GM23338 (cell line): ENCODE measurements around the gene CRX.

Experiments
- CREB1 ChIP-seq: fragments of 250-450 bp; sonication (Bioruptor Pico); IDR thresholded peaks from 2 replicates; pipeline ENCODE4 v1.5.0; 2020; ENCODE audit warnings: low read depth, mild to moderate bottlenecking, moderate library complexity
- CTCF ChIP-seq, 2 experiments: fragments of 200-600 bp in 1 of 2; sonication (generic) in 1 of 2; conservative IDR thresholded peaks; 2 replicates each; pipeline versions ENCODE4 v1.5.1 to v1.6.1; 2016 to 2017; ENCODE audit warnings: antibody characterized with exemption in 2 of 2, low read depth in 2 of 2, mild to moderate bottlenecking in 2 of 2, moderate library complexity in 1 of 2
- EZH2 ChIP-seq: fragments of 200-600 bp; sonication (generic); IDR thresholded peaks from one replicate; pipeline ENCODE4 v1.8.0; 2017; ENCODE audit warnings: antibody characterized with exemption, mild to moderate bottlenecking, low read depth; ENCODE audit not compliant: unreplicated experiment
- EZH2phosphoT487 ChIP-seq: fragments of 200-600 bp; sonication (generic); IDR thresholded peaks from one replicate; pipeline ENCODE4 v1.8.1; 2018; ENCODE audit warnings: antibody characterized with exemption; ENCODE audit not compliant: unreplicated experiment
- JUNB ChIP-seq: IDR thresholded peaks from one replicate; pipeline ENCODE4 v1.6.1; 2016; ENCODE audit warnings: antibody characterized with exemption; ENCODE audit not compliant: unreplicated experiment
- POLR2AphosphoS5 ChIP-seq: IDR thresholded peaks from 2 replicates; pipeline ENCODE4 v1.6.1; 2016; ENCODE audit warnings: antibody characterized with exemption, low read depth
- ZNF114 ChIP-seq: fragments of 250-450 bp; sonication (Bioruptor Pico); IDR thresholded peaks from 2 replicates; pipeline ENCODE4 v1.5.0; 2020; ENCODE audit warnings: mild to moderate bottlenecking, moderate library complexity
- ZNF331 ChIP-seq: fragments of 250-450 bp; sonication (Bioruptor Pico); IDR thresholded peaks from 2 replicates; pipeline ENCODE4 v1.5.0; 2020; ENCODE audit warnings: low read depth, mild to moderate bottlenecking, moderate library complexity
- TF ChIP-seq, protein P1 (sequence below): IDR thresholded peaks from one replicate; pipeline ENCODE4 v1.6.1; 2018; ENCODE audit warnings: antibody characterized with exemption; ENCODE audit not compliant: unreplicated experiment

DNA sequence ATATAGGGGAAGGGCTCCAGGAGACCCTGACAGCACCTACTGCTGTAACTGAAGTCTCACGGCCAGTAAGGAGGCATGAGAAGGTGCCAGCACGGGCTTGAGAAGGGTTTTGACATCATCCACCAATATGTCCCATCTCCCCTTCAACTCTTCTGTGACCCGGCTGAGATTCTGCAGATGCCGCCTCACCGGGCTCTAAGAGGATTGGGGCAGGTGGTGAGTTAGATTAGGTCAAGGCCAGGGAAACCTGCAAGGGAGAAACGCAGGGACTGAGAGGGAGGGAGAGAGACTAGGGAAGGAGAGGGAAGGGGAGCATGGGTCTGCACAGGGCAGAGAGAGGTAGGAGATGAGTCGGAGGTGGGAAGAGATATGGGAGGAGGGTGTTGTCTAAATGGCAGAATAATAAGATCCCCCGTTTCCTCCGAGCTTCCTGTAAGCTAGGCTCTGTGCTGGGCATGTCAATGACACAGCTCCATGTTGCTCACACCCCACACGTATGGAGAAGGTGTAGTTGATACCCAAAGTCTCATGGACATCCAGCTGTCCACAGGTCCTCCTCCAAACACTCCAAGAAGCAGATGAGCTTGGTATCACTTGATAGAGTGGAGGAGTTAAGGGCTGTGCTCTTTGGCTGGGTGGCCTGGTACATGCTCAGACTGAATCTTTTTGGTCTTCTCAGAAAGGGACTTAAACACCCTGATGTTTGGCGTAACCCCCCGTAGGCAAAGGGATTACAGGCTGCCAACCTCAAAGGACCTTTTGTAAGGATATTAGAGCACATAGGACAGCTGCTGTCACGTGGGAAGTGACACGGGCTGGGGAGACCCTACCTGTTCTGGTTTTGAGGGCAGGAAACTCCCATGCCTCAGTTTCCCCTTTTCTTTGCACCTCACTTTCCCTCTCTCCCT lies 23.5 kb upstream of the CRX start:
- no peak for TF ChIP-seq CTCF (conservative IDR thresholded peaks at IDR 0.05; ENCODE audit: low read depth in 2 of 2)
- TF ChIP-seq EZH2phosphoT487 = no peak
- no peak for TF ChIP-seq POLR2AphosphoS5
- TF ChIP-seq, protein P1, sequence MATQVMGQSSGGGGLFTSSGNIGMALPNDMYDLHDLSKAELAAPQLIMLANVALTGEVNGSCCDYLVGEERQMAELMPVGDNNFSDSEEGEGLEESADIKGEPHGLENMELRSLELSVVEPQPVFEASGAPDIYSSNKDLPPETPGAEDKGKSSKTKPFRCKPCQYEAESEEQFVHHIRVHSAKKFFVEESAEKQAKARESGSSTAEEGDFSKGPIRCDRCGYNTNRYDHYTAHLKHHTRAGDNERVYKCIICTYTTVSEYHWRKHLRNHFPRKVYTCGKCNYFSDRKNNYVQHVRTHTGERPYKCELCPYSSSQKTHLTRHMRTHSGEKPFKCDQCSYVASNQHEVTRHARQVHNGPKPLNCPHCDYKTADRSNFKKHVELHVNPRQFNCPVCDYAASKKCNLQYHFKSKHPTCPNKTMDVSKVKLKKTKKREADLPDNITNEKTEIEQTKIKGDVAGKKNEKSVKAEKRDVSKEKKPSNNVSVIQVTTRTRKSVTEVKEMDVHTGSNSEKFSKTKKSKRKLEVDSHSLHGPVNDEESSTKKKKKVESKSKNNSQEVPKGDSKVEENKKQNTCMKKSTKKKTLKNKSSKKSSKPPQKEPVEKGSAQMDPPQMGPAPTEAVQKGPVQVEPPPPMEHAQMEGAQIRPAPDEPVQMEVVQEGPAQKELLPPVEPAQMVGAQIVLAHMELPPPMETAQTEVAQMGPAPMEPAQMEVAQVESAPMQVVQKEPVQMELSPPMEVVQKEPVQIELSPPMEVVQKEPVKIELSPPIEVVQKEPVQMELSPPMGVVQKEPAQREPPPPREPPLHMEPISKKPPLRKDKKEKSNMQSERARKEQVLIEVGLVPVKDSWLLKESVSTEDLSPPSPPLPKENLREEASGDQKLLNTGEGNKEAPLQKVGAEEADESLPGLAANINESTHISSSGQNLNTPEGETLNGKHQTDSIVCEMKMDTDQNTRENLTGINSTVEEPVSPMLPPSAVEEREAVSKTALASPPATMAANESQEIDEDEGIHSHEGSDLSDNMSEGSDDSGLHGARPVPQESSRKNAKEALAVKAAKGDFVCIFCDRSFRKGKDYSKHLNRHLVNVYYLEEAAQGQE = no peak
- no peak for TF ChIP-seq EZH2
- TF ChIP-seq ZNF331 (CRISPR knock-in tag) = no peak
- no peak for TF ChIP-seq ZNF114
- TF ChIP-seq JUNB = no peak
- TF ChIP-seq CREB1 (CRISPR knock-in tag) = no peak
